ENCODE results near the gene TMEM107.
"Not testable (repeated sequence)": the region's sequence is repeated elsewhere in the genome, so short reads cannot be mapped to it uniquely, and the experiment has no call there.

TMEM107 gene

DNA sequence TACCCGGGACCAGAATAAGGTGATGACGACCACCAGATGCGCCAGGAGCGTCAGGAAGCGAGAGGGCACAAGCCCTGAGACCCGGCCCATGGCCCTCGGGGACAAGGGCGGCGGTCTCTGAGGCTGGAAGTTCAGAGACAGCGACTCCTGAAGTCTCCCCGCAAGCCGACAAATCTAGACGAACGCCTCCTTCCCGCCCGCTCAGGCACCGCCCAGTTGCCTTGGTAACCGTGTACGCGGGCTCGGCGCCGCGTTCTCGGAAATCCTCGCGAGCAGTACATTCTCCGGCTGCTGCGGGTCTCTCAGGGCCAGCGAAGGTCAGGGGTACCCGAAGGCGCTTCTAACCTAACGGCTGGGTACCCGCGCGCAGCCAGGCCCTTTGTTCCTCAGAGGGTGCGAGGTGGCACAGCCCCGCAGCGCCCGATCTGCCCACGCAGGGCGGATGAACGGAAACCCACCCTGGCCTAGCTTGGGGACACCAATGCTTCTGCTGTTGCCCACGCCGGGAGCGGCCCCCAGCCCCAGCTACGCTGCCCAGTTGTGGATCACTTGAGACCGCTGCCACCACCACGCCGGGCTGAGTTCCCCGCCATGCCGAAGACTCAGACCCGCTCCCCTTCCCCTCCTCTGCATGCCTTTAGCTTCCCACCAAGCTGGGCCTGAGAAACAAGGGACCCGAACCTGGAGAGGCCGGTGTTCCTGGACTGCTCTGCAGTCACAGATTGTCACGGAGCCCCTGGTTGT is at the start of gene TMEM107:
Gene TMEM107 (minus strand): TSS at position 184 of the 744 bp plus-strand sequence. CDS start 94 bp downstream, at position 90.
- peak; percentile 92 for DNase-seq

DNA sequence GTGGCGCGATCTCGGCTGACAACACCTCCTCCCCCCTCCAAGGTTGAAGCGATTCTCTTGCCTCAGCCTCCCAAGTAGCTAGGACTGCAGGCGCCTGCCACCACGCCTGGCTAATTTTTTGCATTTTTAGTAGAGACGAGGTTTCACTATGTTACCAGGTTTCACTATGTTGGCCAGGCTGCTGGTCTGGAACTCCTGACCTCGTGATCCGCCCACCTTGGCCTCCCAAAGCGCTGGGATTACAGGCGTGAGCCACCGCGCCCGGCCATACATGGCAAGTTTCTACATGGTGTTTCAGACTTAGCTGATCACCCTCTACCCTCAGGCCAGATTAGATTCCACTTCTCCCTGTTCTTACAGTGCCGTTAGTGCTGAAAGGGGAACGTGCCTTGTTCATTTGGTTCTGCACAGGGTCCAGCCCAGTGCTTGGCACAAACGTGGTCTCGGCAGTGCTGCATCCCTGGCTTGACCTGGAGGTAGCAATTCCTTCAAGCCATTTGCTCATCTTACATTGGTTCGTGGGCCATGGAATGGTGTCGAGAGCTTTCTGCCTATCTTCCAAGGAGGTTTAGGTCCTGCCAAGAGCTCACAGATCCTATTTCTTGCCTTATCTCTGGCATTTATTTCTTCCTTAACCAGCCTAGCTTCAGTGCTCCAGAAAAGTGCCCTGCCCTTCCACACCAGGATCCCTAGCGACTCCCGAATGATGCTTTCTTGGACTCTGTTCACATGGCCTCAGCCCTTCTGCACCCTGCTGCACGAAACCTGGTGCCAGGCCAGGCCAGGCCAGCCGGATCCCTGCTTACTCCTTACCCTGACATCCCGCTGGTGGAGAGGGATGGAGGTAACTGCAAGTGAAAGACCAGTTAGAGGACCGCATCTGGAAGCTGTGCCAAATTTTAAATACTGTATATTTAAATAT is 49.0 kb upstream of the TMEM107 start:
- no peak for DNase-seq

GRCh38 chr17:8223356-8224126 is 47.4 kb upstream of the TMEM107 start:
- peak; percentile 75 for DNase-seq

GRCh38 chr17:8222630-8223355 is 46.6 kb upstream of the TMEM107 start:
- peak; percentile 97 for DNase-seq

DNA sequence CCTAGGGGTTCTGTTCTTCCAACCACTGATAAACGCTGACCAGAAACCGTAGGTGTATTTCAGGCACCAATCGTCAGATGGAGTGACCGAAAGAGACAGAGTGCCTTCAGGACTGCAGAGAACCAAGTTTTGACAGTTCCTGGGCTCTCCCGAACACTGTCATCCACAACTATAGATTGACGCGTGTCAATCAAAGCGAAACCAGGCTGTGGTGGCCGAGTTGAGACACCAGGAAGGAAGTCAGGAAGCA is 46.1 kb upstream of the TMEM107 start:
- DNase-seq = no peak

- peak; percentile 95 for DNase-seq
Observed at GRCh38 chr17:8221663-8222379, 45.6 kb upstream of the TMEM107 start.

- peak; percentile 99 for DNase-seq
Observed at GRCh38 chr17:8220783-8221662, 44.8 kb upstream of the TMEM107 start.

GRCh38 chr17:8214000-8214399 is 37.8 kb upstream of the TMEM107 start:
- DNase-seq = not testable (repeated sequence)

DNA sequence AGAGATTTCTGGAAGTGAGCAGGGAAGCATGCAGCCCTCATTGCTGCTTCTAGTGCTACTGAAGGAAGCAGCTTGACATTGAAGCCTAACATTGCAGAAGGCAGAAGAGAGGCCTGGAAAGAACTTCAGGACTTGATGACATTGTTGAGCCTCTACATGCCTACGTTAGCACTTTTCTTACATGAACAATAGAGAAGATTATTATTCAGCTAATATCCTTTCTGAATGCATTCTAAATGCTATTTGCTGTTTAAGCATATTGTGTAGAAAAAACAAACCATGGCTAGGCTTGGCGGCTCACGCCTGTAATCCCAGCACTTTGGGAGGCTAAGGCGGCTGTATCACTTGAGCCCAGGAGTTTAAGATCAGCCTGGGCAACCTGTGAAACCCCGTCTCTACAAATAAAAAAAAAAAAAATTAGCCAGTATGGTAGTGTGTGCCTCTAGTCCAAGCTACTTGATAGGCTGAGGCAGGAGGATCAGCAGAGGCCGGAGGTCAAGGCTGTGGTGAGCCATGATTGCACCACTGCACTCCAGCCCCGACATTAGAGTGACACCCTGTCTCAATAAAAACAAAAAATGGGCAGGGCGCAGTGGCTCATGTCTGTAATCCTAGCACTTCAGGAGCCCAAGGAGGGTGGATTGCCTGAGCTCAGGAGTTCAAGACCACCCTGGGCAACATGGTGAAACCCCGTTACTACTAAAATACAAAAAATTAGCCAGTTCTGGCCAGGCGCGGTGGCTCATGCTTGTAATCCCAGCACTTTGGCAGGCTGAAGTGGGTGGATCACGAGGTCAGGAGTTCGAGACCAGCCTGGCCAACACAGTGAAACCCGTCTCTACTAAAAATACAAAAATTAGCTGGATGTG is 36.4 kb upstream of the TMEM107 start:
- no peak for DNase-seq

DNA sequence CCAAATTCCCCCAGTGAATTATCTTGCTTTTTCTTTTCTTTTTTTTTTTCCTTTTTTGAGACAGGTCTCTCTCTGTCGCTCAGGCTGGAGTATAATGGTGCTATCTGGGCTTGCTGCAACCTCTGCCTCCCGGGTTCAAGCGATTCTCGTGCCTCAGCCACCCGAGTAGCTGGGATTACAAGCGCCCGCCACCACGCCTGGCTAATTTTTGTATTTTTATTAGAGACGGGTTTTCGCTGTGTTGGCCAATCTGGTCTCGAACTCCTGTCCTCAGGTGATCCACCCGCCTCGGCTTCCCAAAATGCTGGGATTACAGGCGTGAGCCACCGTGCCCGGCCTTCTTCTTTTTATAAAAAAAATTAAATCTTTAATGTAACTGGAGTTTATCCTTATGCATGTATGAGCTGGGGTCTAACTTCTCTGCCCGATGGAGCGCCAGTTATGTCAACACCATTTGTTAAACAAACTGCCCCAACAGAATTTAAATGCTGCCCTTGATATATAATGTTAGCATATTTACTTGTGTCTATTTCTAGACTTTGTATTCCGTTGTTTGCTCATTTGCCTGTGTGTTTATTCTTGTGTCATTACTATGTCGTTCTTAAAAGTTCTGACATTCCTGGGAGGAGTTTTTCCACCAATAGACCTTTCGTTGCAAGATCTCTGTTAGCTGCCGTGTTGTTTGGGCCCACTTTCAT is 34.7 kb upstream of the TMEM107 start:
- peak; percentile 55 for DNase-seq

DNA sequence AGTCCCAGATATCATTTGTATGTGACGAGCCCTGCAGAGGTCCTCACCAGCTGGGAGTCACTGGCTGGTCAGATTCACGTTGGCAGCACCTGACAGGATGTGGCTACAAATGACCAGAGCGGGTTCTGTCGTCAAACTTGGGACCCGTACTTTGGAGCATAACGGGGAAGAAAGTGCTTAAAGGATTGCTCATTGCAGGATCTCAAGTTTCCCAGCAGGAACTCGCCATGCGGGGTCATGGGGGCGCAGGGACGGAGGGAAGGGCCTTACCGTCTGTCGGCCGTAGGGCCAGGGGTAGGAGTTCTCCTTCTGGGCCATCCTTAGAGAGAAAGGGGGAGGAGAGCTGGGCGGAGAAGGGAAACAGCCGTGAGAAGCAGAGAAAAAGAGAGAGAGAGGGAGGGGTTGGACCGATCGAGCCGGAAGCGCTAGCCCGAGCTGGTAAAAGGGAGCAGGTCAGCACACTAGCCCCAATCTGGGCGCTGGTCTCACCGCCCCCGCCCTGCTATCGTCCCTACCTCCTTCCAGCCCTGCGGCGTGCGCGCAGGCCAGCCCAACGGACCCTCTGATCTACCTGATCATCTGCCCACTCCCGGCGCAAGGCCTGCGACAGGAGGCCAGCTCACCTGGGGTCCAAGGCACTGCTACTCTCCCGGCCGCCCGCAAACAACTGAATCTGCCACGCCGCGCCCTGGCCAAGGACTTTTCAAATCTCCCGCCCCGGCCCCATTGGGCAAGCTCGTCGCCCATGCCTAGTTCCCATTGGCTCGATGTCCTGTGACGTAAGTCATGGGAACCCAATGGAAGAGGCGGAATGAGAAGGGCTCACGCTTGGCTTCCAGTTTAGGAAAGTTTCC is 34.0 kb upstream of the TMEM107 start, which contains the start of gene AURKB:
Gene AURKB (minus strand): TSS at position 669 of the 854 bp plus-strand sequence. CDS start 351 bp downstream, at position 318.
- DNase-seq = peak; percentile 95

DNA sequence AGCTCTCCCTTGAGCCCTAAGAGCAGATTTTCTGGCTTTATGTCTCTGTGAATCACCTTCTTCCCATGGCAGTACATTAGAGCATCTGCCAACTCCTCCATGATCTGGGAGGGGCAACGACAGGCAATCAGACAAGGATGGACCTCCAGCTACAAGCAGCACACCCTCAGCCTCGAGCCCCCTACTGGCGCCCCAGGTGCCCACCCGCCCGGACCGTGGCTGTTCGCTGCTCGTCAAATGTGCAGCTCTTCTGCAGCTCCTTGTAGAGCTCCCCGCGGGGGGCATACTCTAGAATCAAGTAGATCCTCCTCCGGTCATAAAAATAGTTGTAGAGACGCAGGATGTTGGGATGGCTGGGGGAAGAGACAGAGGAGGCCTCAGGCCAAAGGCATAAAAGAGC is 30.4 kb upstream of the TMEM107 start:
- DNase-seq = no peak

- DNase-seq = no peak
Observed at GRCh38 chr17:8204761-8205555, 28.8 kb upstream of the TMEM107 start.

- peak; percentile 69 for DNase-seq
Observed at GRCh38 chr17:8192070-8192815, 16.1 kb upstream of the TMEM107 start.

GRCh38 chr17:8190506-8190905 is 14.3 kb upstream of the TMEM107 start:
- no peak for DNase-seq

DNA sequence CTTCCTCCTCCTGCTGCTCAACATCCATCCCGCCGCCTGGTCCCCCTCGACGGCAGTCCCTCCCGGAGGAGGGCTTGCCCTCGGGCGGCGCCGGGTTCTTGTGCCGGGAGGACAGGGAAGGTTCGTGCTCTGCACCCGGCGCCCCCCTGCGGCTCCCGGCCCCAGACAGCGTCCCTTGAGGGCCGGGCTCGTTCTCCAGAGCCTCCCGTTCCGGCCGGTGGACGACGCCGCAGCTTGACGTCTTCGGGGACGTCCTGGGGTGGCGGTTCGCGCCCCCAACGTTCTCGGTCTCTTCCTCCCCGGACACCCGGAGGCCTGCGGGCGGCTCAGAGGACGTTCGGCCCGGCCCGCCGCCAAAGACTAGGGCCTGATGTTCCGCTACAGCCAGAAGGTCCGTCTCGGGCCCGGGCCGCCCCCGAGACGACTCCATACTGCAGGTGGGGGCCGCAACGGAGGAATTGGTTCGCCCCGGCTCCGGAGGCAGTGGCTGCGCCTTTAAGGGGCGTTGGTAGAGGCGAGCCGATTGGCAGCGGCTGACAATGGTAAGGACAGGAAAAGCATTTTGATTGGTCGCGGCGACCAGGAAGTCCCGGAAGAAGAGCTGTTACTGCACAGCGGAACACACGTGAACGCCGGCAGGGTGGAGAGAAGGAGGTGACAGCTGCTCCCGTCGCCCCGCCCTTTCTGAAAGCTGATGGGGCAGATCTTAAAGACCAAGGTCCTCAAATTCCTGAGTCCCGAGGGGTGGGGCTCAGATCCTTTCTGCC is 13.7 kb upstream of the TMEM107 start, which contains the start of gene BORCS6:
Gene BORCS6 (minus strand): TSS at position 470 of the 767 bp plus-strand sequence. CDS start 40 bp downstream, at position 430.
- DNase-seq = peak; percentile 94

Data from stimulated activated CD8-positive, alpha-beta memory T cell treated with anti-CD3 and anti-CD28 coated beads, Interleukin-4, amount 100 ng/mL, for 48 hours (primary cell).